Measurements from ENCODE around the gene IGLL5.

The IGLL5 gene

GRCh38 chr22:22939588-22940368, 52.2 kb downstream of the IGLL5 start:
- no peak overlapping the region for H3K4me3 ChIP-seq (ENCODE audit: low read length)
- TF ChIP-seq ZNF274 (IDR thresholded peaks at IDR 0.05; ENCODE audit: low read depth, low read length), result no peak

- TF ChIP-seq ZNF274 (IDR thresholded peaks at IDR 0.05; ENCODE audit: low read depth, low read length), result no peak
- H3K4me3 ChIP-seq (ENCODE audit: low read length), result no peak overlapping the region
These were observed 53.5 kb downstream of the IGLL5 start for GRCh38 chr22:22940961-22941605.

GRCh38 chr22:22941831-22942510, 54.4 kb downstream of the IGLL5 start:
- TF ChIP-seq ZNF274 (IDR thresholded peaks at IDR 0.05; ENCODE audit: low read depth, low read length), result no peak
- H3K4me3 ChIP-seq (ENCODE audit: low read length), result no peak overlapping the region

- no peak overlapping the region for H3K4me3 ChIP-seq (ENCODE audit: low read length)
- no peak for TF ChIP-seq ZNF274 (IDR thresholded peaks at IDR 0.05; ENCODE audit: low read depth, low read length)
These were observed 55.1 kb downstream of the IGLL5 start for GRCh38 chr22:22942511-22943329.

GRCh38 chr22:22943521-22944267, 56.1 kb downstream of the IGLL5 start:
- H3K4me3 ChIP-seq (ENCODE audit: low read length), result no peak overlapping the region
- TF ChIP-seq ZNF274 (IDR thresholded peaks at IDR 0.05; ENCODE audit: low read depth, low read length), result no peak

- no peak overlapping the region for H3K4me3 ChIP-seq (ENCODE audit: low read length)
- TF ChIP-seq ZNF274 (IDR thresholded peaks at IDR 0.05; ENCODE audit: low read depth, low read length), result no peak
These were observed 56.8 kb downstream of the IGLL5 start for GRCh38 chr22:22944268-22944985.

- H3K4me3 ChIP-seq (ENCODE audit: low read length), result no peak overlapping the region
- TF ChIP-seq ZNF274 (IDR thresholded peaks at IDR 0.05; ENCODE audit: low read depth, low read length), result no peak
These were observed 57.6 kb downstream of the IGLL5 start for GRCh38 chr22:22945195-22945594.

Data from GM08714 (cell line).